ENCODE results near the gene MGAT5B.
"Not testable (repeated sequence)": the region's sequence is repeated elsewhere in the genome, so short reads cannot be mapped to it uniquely, and the experiment has no call there.

DNA sequence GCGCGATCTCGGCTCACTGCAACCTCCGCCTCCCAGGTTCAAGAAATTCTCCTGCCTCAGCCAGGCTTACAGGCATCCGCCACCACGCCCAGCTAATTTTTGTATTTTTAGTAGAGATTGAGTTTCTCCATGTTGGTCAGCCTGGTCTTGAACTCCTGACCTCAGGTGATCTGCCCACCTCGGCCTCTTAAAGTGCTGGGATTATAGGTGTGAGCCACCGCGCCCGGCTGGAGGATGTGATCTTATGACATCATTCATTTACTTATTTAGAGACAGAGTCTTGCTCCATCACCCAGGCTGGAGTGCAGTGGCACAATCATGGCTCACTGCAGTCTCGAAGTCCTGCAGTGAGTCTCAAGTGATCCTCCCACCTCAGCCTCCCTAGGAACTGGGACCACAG, 19.0 kb upstream of the MGAT5B start:
- not testable (repeated sequence) for TF ChIP-seq CTCF, EZH2phosphoT487 (IDR thresholded peaks at IDR 0.05)
